ENCODE results near the gene COL4A2. TPM values are rescaled to one million over a fixed set of nuclear protein-coding genes. Genes with fewer than 3 reads are reported as not detected.
"Not testable (repeated sequence)": the region's sequence is repeated elsewhere in the genome, so short reads cannot be mapped to it uniquely, and the experiment has no call there.

The COL4A2 gene
- total and polyA plus RNA-seq, 2 donors, result 465 to 488 TPM

DNA sequence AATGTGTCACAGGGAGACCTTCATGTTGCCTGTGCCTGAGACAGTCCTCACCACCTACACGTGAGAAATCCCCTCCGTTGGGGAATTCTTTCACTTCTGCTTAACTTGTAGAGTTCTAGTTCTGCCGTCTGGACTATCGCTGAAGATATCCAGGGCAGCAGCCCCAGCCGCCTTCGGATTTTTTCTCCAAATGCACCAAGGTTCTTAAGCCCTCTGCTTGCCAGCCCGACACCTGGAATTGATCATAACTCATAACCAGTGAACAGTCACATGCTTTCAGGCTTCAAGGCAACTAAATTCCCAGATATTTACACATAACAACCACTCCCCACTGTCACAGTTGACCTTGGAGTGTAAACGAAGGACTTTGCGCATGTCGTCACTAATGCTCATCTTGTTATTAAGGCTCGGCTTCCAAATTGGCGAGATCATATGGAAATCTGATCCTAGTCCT is 140.0 kb downstream of the COL4A2 start:
- no peaks in the 10 kb centered on the region for H3K36me3 ChIP-seq (ENCODE audit: insufficient read depth)
- 46% methylated on average over 12 of the region's 12 CpGs for WGBS
- DNase-seq (ENCODE audit: extremely low spot score), result no peak
- no peak overlapping the region for H3K4me3 ChIP-seq (ENCODE audit: low read depth, low read length)
- H3K4me1 ChIP-seq (ENCODE audit: insufficient read depth), result no peaks in the 10 kb centered on the region
- no peak overlapping the region for H3K27ac ChIP-seq (ENCODE audit: low read depth)

- DNase-seq (ENCODE audit: extremely low spot score), result no peak
- Histone ChIP-seq H3K4me3 (ENCODE audit: low read depth, low read length) (no peak overlapping the region), H3K27ac (ENCODE audit: low read depth) (no peak overlapping the region), H3K36me3 (ENCODE audit: insufficient read depth) (no peaks in the 10 kb centered on the region), H3K4me1 (ENCODE audit: insufficient read depth) (no peaks in the 10 kb centered on the region)
- 84% methylated on average over 9 of the region's 9 CpGs for WGBS
These were observed 140.7 kb downstream of the COL4A2 start for GRCh38 chr13:110447801-110448200.

DNA sequence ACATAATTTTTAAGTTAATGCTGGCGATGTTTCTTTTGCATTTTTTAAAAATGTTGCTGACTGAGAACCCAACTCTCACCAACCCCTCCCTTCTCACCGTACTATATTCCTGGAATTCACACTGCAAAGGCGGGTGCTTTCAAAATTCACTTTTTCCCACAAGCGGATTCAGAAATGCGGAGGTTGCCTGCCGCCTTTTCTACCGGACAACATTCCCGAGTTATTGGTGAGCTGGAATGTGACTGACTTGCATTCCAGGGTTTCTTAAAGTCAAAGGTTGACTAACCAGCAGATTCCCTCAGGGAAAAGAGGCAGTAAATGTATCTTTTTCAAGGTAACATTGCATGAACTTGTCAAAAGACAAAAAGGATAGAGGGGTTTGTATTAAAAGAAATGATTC is 141.1 kb downstream of the COL4A2 start:
- Histone ChIP-seq H3K4me3 (ENCODE audit: low read depth, low read length) (no peak overlapping the region), H3K27ac (ENCODE audit: low read depth) (no peak overlapping the region), H3K4me1 (ENCODE audit: insufficient read depth) (no peaks in the 10 kb centered on the region), H3K36me3 (ENCODE audit: insufficient read depth) (no peaks in the 10 kb centered on the region)
- 78% methylated on average over 8 of the region's 8 CpGs for WGBS
- DNase-seq (ENCODE audit: extremely low spot score), result no peak

- H3K4me3 ChIP-seq (ENCODE audit: low read depth, low read length), result no peak overlapping the region
- DNase-seq (ENCODE audit: extremely low spot score), result no peak
- no peaks in the 10 kb centered on the region for H3K36me3 ChIP-seq (ENCODE audit: insufficient read depth)
- H3K27ac ChIP-seq (ENCODE audit: low read depth), result no peak overlapping the region
- H3K4me1 ChIP-seq (ENCODE audit: insufficient read depth), result no peaks in the 10 kb centered on the region
- 96% methylated on average over 12 of the region's 12 CpGs for WGBS
These were observed 141.6 kb downstream of the COL4A2 start for GRCh38 chr13:110448677-110449076.

DNA sequence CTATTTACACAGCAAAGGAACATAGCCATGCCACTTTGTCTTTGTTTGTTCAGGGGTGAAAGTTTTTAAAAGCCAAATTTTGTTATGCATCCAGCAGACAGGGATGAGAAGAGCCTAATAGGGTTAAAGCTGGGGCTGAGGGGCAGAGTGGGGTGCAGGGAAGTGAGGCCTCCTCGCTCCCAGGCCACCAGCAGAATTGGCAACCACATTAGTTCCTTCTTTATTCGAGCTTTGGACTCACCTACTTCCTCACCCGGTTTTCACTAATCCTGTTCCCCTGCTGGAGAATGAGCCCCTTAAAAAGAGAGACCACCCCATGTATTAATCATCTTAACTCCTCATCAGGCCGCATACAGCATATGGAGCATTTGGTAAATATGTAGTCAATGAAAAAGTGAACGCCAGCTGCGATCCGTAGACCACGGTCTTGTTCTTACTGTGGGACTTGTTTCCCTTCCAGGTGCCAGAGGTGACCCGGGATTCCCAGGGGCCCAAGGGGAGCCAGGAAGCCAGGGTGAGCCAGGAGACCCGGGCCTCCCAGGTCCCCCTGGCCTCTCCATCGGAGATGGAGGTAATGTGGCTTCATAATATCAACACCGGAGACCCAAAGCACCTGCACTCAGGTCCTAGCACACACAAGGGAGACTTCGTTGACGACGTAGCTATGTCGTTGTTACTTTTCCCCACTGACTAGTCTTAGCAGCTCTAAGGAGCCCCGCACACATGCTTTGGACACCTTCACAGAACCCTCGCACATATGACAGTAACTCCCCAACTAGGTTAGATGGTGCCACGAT is 142.3 kb downstream of the COL4A2 start:
- no peak overlapping the region for H3K4me3 ChIP-seq (ENCODE audit: low read depth, low read length)
- DNase-seq (ENCODE audit: extremely low spot score), result no peak
- no peak overlapping the region for H3K27ac ChIP-seq (ENCODE audit: low read depth)
- H3K4me1 ChIP-seq (ENCODE audit: insufficient read depth), result no peaks in the 10 kb centered on the region
- 88% methylated on average over 19 of the region's 19 CpGs for WGBS
- no peaks in the 10 kb centered on the region for H3K36me3 ChIP-seq (ENCODE audit: insufficient read depth)

- H3K36me3 ChIP-seq (ENCODE audit: insufficient read depth), result no peaks in the 10 kb centered on the region
- no peak for DNase-seq (ENCODE audit: extremely low spot score)
- no peak overlapping the region for H3K4me3 ChIP-seq (ENCODE audit: low read depth, low read length)
- H3K4me1 ChIP-seq (ENCODE audit: insufficient read depth), result no peaks in the 10 kb centered on the region
- 89% methylated on average over 24 of the region's 24 CpGs for WGBS
- H3K27ac ChIP-seq (ENCODE audit: low read depth), result no peak overlapping the region
These were observed 143.2 kb downstream of the COL4A2 start for GRCh38 chr13:110450016-110450900.

GRCh38 chr13:110450941-110451730 is 144.1 kb downstream of the COL4A2 start:
- Histone ChIP-seq H3K36me3 (ENCODE audit: insufficient read depth) (no peaks in the 10 kb centered on the region), H3K4me3 (ENCODE audit: low read depth, low read length) (no peak overlapping the region), H3K27ac (ENCODE audit: low read depth) (no peak overlapping the region), H3K4me1 (ENCODE audit: insufficient read depth) (no peaks in the 10 kb centered on the region)
- WGBS, result 86% methylated on average over 12 of the region's 12 CpGs
- no peak for DNase-seq (ENCODE audit: extremely low spot score)

DNA sequence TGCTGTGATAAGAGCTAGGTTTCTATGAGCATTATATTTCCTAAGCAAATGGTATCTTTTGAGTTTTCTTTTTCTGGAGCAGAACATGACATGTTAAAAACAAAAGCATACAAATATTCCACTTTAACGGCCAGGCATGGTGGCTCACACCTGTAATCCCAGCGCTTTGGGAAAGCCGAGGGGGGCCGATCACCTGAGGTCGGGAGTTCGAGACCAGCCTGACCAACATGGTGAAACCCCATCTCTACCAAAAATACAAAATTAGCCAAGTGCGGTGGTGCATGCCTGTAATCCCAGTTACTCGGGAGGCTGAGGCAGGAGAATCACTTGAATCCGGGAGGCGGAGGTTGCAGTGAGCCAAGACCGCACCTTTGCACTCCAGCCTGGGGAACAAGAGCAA is 146.0 kb downstream of the COL4A2 start:
- not testable (repeated sequence) for H3K27ac ChIP-seq (ENCODE audit: low read depth); H3K4me3 ChIP-seq (ENCODE audit: low read depth, low read length); H3K36me3 ChIP-seq (ENCODE audit: insufficient read depth); DNase-seq (ENCODE audit: extremely low spot score); H3K4me1 ChIP-seq (ENCODE audit: insufficient read depth)
- WGBS, result 92% methylated on average over 11 of the region's 11 CpGs

- H3K4me1 ChIP-seq (ENCODE audit: insufficient read depth), result no peaks in the 10 kb centered on the region
- H3K36me3 ChIP-seq (ENCODE audit: insufficient read depth), result no peaks in the 10 kb centered on the region
- H3K27ac ChIP-seq (ENCODE audit: low read depth), result no peak overlapping the region
- no peak overlapping the region for H3K4me3 ChIP-seq (ENCODE audit: low read depth, low read length)
- DNase-seq (ENCODE audit: extremely low spot score), result no peak
- WGBS, result 45% methylated on average over 2 of the region's 2 CpGs
These were observed 146.7 kb downstream of the COL4A2 start for GRCh38 chr13:110453797-110454196.

DNA sequence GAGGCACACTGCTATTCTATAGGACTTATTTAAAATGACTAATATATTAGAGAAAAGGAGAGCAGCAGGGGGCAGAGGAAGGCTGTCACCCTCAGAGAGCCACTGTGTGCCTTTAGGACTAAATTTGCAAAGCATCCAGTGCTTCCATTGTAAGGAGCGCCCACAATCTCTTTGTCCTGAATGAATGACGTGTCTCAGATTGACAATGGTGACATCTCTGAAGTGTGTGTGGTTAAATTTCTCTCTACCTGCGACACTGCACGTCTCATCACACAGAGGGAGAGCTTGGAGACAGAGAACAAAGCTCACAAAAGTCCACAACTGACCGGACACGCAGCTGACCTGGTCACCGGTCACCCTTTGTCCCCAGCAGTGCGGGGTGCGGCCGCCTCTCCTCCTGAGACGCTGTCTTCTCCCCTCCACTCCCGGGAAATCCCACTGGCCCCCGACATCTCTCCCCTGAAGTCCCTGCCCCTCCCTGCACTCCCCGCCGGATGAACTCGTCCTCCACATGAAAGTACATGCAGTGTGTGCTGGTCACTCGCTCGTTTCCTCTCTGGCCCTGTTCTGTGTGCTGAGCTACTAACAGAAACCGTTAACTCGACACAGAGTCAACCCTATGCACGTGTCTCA is 147.3 kb downstream of the COL4A2 start:
- no peaks in the 10 kb centered on the region for H3K4me1 ChIP-seq (ENCODE audit: insufficient read depth)
- H3K36me3 ChIP-seq (ENCODE audit: insufficient read depth), result no peaks in the 10 kb centered on the region
- no peak overlapping the region for H3K27ac ChIP-seq (ENCODE audit: low read depth)
- DNase-seq (ENCODE audit: extremely low spot score), result no peak
- 63% methylated on average over 21 of the region's 21 CpGs for WGBS
- H3K4me3 ChIP-seq (ENCODE audit: low read depth, low read length), result no peak overlapping the region

DNA sequence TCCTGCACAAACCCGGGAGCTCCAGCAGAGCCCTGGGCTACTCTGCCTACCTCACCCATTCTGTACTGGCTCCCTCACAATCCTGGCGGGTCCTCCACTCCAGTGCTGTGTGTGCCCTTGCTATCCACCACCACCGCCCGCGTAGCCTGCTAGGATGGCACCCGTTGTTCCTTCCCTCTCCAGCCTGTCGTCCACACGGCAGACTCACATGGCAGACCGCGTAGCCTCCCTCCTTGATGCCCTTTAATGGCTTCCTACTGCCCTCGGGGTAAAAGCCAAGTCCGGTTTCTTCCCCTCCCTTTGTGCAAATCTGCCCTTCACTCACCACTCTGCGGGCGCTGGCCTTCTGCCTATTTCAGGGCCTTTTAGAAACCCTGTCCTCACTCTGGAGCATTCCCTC is 147.9 kb downstream of the COL4A2 start:
- DNase-seq (ENCODE audit: extremely low spot score), result no peak
- Histone ChIP-seq H3K36me3 (ENCODE audit: insufficient read depth) (no peaks in the 10 kb centered on the region), H3K4me3 (ENCODE audit: low read depth, low read length) (no peak overlapping the region), H3K4me1 (ENCODE audit: insufficient read depth) (no peaks in the 10 kb centered on the region), H3K27ac (ENCODE audit: low read depth) (no peak overlapping the region)
- WGBS, result 60% methylated on average over 14 of the region's 14 CpGs

DNA sequence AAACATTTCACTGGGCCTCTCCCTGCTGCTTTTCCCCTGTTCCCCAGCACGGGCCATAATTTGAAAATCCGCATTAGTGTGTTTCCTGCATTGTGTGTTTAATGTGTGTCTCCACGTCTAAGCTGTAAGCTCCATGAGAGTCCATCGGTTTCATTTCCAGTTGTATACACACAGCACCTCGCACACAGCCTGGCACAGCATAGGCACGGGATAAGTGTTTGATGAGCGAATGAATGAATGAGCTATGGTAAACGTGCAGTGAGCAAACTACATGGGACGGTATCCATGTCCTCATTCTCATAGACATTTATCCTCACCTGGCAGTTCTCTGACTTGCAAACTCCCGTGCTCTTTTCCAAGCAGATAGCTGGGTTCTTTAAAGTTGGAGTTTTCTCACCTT is 148.4 kb downstream of the COL4A2 start:
- H3K27ac ChIP-seq (ENCODE audit: low read depth), result no peak overlapping the region
- no peaks in the 10 kb centered on the region for H3K36me3 ChIP-seq (ENCODE audit: insufficient read depth)
- WGBS, result 72% methylated on average over 10 of the region's 10 CpGs
- DNase-seq (ENCODE audit: extremely low spot score), result no peak
- H3K4me3 ChIP-seq (ENCODE audit: low read depth, low read length), result no peak overlapping the region
- H3K4me1 ChIP-seq (ENCODE audit: insufficient read depth), result no peaks in the 10 kb centered on the region

- Histone ChIP-seq H3K4me1 (ENCODE audit: insufficient read depth) (no peaks in the 10 kb centered on the region), H3K27ac (ENCODE audit: low read depth) (no peak overlapping the region), H3K4me3 (ENCODE audit: low read depth, low read length) (no peak overlapping the region), H3K36me3 (ENCODE audit: insufficient read depth) (no peaks in the 10 kb centered on the region)
- DNase-seq (ENCODE audit: extremely low spot score), result peak; percentile 29
- WGBS, result 22% methylated on average over 10 of the region's 10 CpGs
These were observed 148.9 kb downstream of the COL4A2 start for GRCh38 chr13:110455941-110456340.

Measured in urinary bladder (tissue), 4 donors.